WI38 (cell line): ENCODE data around the gene ITGA6.

Source experiments
- H3K4me3 ChIP-seq: 2 replicates; pipeline ENCODE4 v1.5.1; 2011; ENCODE audit warnings: low read depth, mild to moderate bottlenecking, control low read depth, low read length
- CTCF ChIP-seq: IDR thresholded peaks from 2 replicates; pipeline ENCODE4 v1.5.1; 2012; ENCODE audit warnings: low read depth, mild to moderate bottlenecking, control low read depth, low read length

The ITGA6 gene

GRCh38 chr2:172555272-172555521, 127.8 kb downstream of the ITGA6 start:
- no peak for TF ChIP-seq CTCF
- H3K4me3 ChIP-seq = peak overlapping the region; percentile 93
